GM21737 (cell line): Measurements from ENCODE around the gene OR2W1.

Source experiments
- ATAC-seq: cut with Tn5 transposase; IDR thresholded peaks from one replicate; pipeline ENCODE4 v1.9.1; 2021; ENCODE audit warnings: mild to moderate bottlenecking, moderate library complexity; ENCODE audit not compliant: unreplicated experiment

Gene OR2W1

GRCh38 chr6:28996844-28997510 is 48.0 kb downstream of the OR2W1 start:
- ATAC-seq: no peak

GRCh38 chr6:28995093-28995650 is 49.8 kb downstream of the OR2W1 start:
- no peak for ATAC-seq
